ENCODE results near the gene CAB39. TPM values are rescaled to one million over a fixed set of nuclear protein-coding genes. Genes with fewer than 3 reads are reported as not detected.
A peak's percentile ranks its signal among the peaks of the same experiment; 100 is the strongest.

Gene CAB39
- polyA plus RNA-seq, 3 donors: 33.1 to 53.8 (median 38.3) TPM

DNA sequence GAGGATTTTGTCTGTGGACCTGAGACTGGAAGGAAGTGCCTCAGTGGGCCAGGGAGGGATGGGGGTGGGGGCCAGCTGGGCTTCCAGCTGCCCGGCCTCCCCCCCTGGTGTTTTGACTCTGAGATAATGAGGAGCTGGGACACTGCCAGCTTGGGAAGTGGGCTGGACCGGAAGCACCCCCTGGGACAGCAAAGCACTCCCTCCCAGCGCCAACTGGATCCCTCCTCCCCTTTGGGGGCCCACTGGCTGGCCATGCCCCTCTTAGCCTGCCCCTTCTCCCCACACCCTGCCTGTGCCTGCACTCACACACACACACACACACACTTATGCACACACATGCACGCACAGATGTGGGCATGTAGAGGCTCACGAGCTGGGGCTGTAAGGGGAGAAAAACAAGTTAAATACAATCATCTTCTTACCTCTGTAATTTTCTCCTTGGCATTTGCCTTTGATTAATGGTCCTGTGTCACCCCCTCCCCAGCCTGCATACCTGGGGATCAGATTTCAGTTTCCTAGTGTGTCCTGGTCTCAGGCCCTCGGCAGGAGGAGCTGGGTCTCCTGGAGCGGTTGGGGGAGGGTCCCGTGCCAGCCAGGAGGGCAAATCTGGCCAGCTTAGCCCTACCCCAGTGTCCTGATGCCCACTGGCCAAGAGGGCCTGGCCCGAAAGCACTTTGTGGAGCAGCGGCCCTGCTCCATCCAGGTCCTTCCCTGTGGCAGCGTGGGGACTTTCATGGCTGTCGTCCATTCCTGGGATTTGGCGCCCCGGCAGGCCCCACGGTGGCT lies 155.7 kb downstream of the CAB39 start:
- H3K9me3 ChIP-seq (replicated peaks in 1 of 2; ENCODE audit: control insufficient read depth in 1 of 2, insufficient read depth in 1 of 2, low read length in 2 of 2): no peaks in the 10 kb centered on the region
- no peak overlapping the region for H3K27ac ChIP-seq (ENCODE audit: low read depth in 1 of 2, low read length in 2 of 2)
- no peak overlapping the region for H3K4me3 ChIP-seq (replicated peaks in 1 of 3; ENCODE audit: low read depth in 2 of 3, low read length in 3 of 3)
- Mint-ChIP-seq H3K4me1 (peaks cover 58% of the 10 kb centered on the region), H3K27ac (no peak overlapping the region), H3K4me3 (no peak overlapping the region), H3K27me3 (ENCODE audit: low read depth in 3 of 3) (peaks cover 34 to 46% (median 36%) of the 10 kb centered on the region in 3 donors), H3K36me3 (peaks cover 3 to 4% of the 10 kb centered on the region in 2 donors), H3K9me3 (peaks cover 0 to 11% (median 0%) of the 10 kb centered on the region in 7 donors)
- no peak overlapping the region for H3K9ac ChIP-seq (ENCODE audit: insufficient read depth, low read length, poor library complexity, severe bottlenecking)
- intact Hi-C loops (cut with micrococcal nuclease): no loop called here
- no peaks in the 10 kb centered on the region for H4K20me1 ChIP-seq (ENCODE audit: insufficient read depth, low read length)
- H3K4me1 ChIP-seq (ENCODE audit: control insufficient read depth in 1 of 2, insufficient read depth in 2 of 2, low read length in 2 of 2): peaks cover 45 to 55% of the 10 kb centered on the region in 2 donors
- H2AFZ ChIP-seq (ENCODE audit: insufficient read depth, low read depth, low read length, poor library complexity, severe bottlenecking): no peak overlapping the region
- H3K27me3 ChIP-seq (ENCODE audit: control insufficient read depth in 2 of 2, insufficient read depth in 2 of 2, low read length in 2 of 2): peaks cover 3 to 30% of the 10 kb centered on the region in 2 donors
- H3K79me2 ChIP-seq (ENCODE audit: insufficient read depth, low read length): no peaks in the 10 kb centered on the region
- TF ChIP-seq, protein P1, sequence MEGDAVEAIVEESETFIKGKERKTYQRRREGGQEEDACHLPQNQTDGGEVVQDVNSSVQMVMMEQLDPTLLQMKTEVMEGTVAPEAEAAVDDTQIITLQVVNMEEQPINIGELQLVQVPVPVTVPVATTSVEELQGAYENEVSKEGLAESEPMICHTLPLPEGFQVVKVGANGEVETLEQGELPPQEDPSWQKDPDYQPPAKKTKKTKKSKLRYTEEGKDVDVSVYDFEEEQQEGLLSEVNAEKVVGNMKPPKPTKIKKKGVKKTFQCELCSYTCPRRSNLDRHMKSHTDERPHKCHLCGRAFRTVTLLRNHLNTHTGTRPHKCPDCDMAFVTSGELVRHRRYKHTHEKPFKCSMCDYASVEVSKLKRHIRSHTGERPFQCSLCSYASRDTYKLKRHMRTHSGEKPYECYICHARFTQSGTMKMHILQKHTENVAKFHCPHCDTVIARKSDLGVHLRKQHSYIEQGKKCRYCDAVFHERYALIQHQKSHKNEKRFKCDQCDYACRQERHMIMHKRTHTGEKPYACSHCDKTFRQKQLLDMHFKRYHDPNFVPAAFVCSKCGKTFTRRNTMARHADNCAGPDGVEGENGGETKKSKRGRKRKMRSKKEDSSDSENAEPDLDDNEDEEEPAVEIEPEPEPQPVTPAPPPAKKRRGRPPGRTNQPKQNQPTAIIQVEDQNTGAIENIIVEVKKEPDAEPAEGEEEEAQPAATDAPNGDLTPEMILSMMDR (IDR thresholded peaks at IDR 0.05): no peak
- 89% methylated on average over 10 of the region's 15 CpGs for WGBS (ENCODE audit: insufficient coverage)
- no peak for DNase-seq
- no peaks in the 10 kb centered on the region for H3K36me3 ChIP-seq (replicated peaks in 1 of 2; ENCODE audit: control insufficient read depth in 1 of 2, insufficient read depth in 2 of 2, low read length in 2 of 2)
- H3K4me2 ChIP-seq (replicated peaks; ENCODE audit: extremely low read depth, low read length, poor library complexity, severe bottlenecking): no peak overlapping the region

DNA sequence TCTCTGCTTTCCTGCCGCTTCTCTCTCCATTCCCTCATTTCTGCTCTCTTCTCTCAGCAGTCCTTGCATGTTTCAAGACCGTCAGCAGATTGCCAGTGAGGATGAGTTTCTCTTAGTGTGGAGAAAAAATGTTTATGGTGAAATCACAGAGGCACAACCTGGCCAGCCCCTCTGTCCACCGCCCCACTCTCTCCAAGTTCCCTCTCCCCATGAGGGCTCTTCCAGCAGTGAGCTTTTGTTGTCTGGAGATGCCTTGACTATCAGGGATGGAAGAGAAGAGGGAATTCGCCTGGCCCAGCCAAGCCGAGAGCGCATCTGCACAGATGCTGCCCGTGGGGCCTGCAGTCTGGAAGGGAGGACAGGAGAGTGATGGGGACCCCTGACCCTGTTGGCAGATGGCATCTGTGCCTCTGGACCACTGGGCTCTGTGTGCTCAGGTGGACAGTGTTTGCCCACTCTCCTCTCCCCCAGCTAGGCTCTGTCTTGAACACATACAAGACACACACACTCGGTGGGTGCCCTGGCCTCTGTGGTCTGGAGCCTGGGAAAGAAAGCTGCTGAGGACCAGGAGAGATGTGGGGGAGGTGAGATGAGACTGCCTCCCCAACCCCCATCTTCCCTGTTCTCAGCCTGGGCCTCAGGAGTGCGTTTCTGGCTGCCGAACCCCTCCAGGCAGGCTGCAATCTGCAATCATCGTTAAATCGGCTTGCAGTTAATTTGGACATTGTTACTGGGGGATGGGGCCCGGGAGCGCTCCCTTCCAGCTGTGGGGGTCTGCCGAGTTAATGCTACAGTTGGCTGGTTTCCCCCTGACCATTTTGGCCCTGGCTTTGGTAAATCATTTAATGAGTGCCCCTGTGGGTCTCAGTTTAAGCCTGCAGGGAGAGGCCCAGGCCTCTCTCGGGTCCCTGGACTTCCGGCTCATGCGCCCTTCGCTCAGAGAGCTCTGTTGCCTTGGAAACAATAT lies 156.6 kb downstream of the CAB39 start:
- Histone ChIP-seq H3K4me3 (replicated peaks in 1 of 3; ENCODE audit: low read depth in 2 of 3, low read length in 3 of 3) (no peak overlapping the region), H3K9me3 (replicated peaks in 1 of 2; ENCODE audit: control insufficient read depth in 1 of 2, insufficient read depth in 1 of 2, low read length in 2 of 2) (no peaks in the 10 kb centered on the region), H4K20me1 (ENCODE audit: insufficient read depth, low read length) (no peaks in the 10 kb centered on the region), H3K36me3 (replicated peaks in 1 of 2; ENCODE audit: control insufficient read depth in 1 of 2, insufficient read depth in 2 of 2, low read length in 2 of 2) (no peaks in the 10 kb centered on the region), H3K4me1 (ENCODE audit: control insufficient read depth in 1 of 2, insufficient read depth in 2 of 2, low read length in 2 of 2) (peaks cover 44 to 52% of the 10 kb centered on the region in 2 donors), H3K27ac (ENCODE audit: low read depth in 1 of 2, low read length in 2 of 2) (no peak overlapping the region), H3K4me2 (replicated peaks; ENCODE audit: extremely low read depth, low read length, poor library complexity, severe bottlenecking) (no peak overlapping the region), H3K27me3 (ENCODE audit: control insufficient read depth in 2 of 2, insufficient read depth in 2 of 2, low read length in 2 of 2) (peaks cover 2 to 22% of the 10 kb centered on the region in 2 donors), H3K9ac (ENCODE audit: insufficient read depth, low read length, poor library complexity, severe bottlenecking) (no peak overlapping the region), H3K79me2 (ENCODE audit: insufficient read depth, low read length) (no peaks in the 10 kb centered on the region), H2AFZ (ENCODE audit: insufficient read depth, low read depth, low read length, poor library complexity, severe bottlenecking) (no peak overlapping the region)
- TF ChIP-seq, protein P1 (IDR thresholded peaks at IDR 0.05): no peak
- Mint-ChIP-seq H3K4me1 (peaks cover 56% of the 10 kb centered on the region), H3K27me3 (ENCODE audit: low read depth in 3 of 3) (peaks cover 26 to 37% (median 28%) of the 10 kb centered on the region in 3 donors), H3K36me3 (peaks cover 3% of the 10 kb centered on the region in 2 donors), H3K4me3 (peak overlapping the region in 1 of 2 donors; percentile 37), H3K27ac (no peak overlapping the region), H3K9me3 (peaks cover 0 to 3% (median 0%) of the 10 kb centered on the region in 7 donors)
- 45% methylated on average over 13 of the region's 19 CpGs for WGBS (ENCODE audit: insufficient coverage)
- no peak for DNase-seq
- intact Hi-C loops (cut with micrococcal nuclease): no loop called here
